PC-9 (cell line): ENCODE results near the gene DMAC2. TPM values are rescaled to one million over a fixed set of nuclear protein-coding genes. Genes with fewer than 3 reads are reported as not detected.
"Not testable (repeated sequence)": the region's sequence is repeated elsewhere in the genome, so short reads cannot be mapped to it uniquely, and the experiment has no call there.

Experiments
- BruUV-seq: library from RNA; stranded (reverse); fragments of 400-500 nt; replicated peaks from 2 replicates; lab custom pipeline; 2021; lab: Mats Ljungman, UMichigan
- CTCF ChIA-PET: fragments of 300-600 bp; sonication (Branson Sonifier 250); formaldehyde crosslinking; loops from one replicate; lab custom pipeline; 2022; ENCODE audit warnings: antibody characterized with exemption; lab: Charles Lee
- POLR2A ChIA-PET: fragments of 300-600 bp; sonication (Branson Sonifier 250); formaldehyde crosslinking; loops from one replicate; lab custom pipeline; 2022; ENCODE audit warnings: antibody characterized with exemption; ENCODE audit not compliant: unreplicated experiment; lab: Charles Lee
- DNase-seq, 2 experiments: peaks; one replicate each; pipeline versions ENCODE4 v3.0.0 to v3.0.0-alpha.2; 2015 to 2022; ENCODE audit warnings: mixed read lengths in 1 of 2
- H2AFZ ChIP-seq: fragments of 200-600 bp; sonication (generic); 2 replicates; pipeline ENCODE4 v1.8.1; 2017; ENCODE audit warnings: antibody characterized with exemption
- H3F3A ChIP-seq: fragments of 200-600 bp; sonication (generic); 2 replicates; pipeline ENCODE4 v1.8.1; 2017; ENCODE audit warnings: antibody characterized with exemption, mild to moderate bottlenecking, low read depth; ENCODE audit not compliant: insufficient read depth
- H3K27ac ChIP-seq: fragments of 200-600 bp; sonication (generic); 2 replicates; pipeline ENCODE4 v1.6.1; 2016; ENCODE audit warnings: mixed run types
- H3K27me3 ChIP-seq: fragments of 200-600 bp; sonication (generic); 2 replicates; pipeline ENCODE4 v1.6.1; 2016; ENCODE audit warnings: low read depth, mixed run types; ENCODE audit not compliant: insufficient read depth
- H3K36me3 ChIP-seq: fragments of 200-600 bp; sonication (generic); 2 replicates; pipeline ENCODE4 v1.6.1; 2016; ENCODE audit warnings: low read depth, mixed run types
- H3K4me1 ChIP-seq: fragments of 200-600 bp; sonication (generic); replicated peaks from 2 replicates; pipeline ENCODE4 v1.6.1; 2016; ENCODE audit warnings: mixed run types; ENCODE audit not compliant: insufficient read depth
- H3K4me2 ChIP-seq: fragments of 200-600 bp; sonication (generic); 2 replicates; pipeline ENCODE4 v1.6.1; 2017; ENCODE audit warnings: mixed run types
- H3K4me3 ChIP-seq: fragments of 200-600 bp; sonication (generic); 2 replicates; pipeline ENCODE4 v1.6.1; 2016; ENCODE audit warnings: mixed run types
- H3K79me2 ChIP-seq: fragments of 200-600 bp; sonication (generic); 2 replicates; pipeline ENCODE4 v1.6.1; 2017; ENCODE audit warnings: low read depth, mixed run types
- H3K9me2 ChIP-seq: fragments of 200-600 bp; sonication (generic); 2 replicates; pipeline ENCODE4 v1.8.1; 2017; ENCODE audit warnings: mild to moderate bottlenecking; ENCODE audit not compliant: insufficient read depth
- H3K9me3 ChIP-seq: fragments of 200-600 bp; sonication (generic); 2 replicates; pipeline ENCODE4 v1.8.1; 2016; ENCODE audit warnings: low read depth; ENCODE audit not compliant: insufficient read depth
- H4K20me1 ChIP-seq: fragments of 200-600 bp; sonication (generic); 2 replicates; pipeline ENCODE4 v1.8.1; 2017; ENCODE audit not compliant: insufficient read depth
- CTCF ChIP-seq: fragments of 200-600 bp; sonication (generic); conservative IDR thresholded peaks from 2 replicates; pipeline ENCODE4 v1.6.1; 2017; ENCODE audit warnings: mixed run types, antibody characterized with exemption, mild to moderate bottlenecking, moderate library complexity
- EZH2 ChIP-seq: fragments of 200-600 bp; sonication (generic); IDR thresholded peaks from 2 replicates; pipeline ENCODE4 v1.8.0; 2017; ENCODE audit warnings: antibody characterized with exemption, low read depth
- intact Hi-C: fragments of 100-400 bp; cut with micrococcal nuclease; formaldehyde crosslinking; loops from one replicate; pipeline ENCODE4 v1.10.0; 2022; ENCODE audit not compliant: unreplicated experiment
- total RNA-seq: library from RNA; stranded (reverse); gene quantifications from 2 replicates; pipeline ENCODE4 v1.2.3, GENCODE V29; 2021

Gene DMAC2
- total RNA-seq, 1 experiment from 2014 or later, result 38.6 TPM

GRCh38 chr19:41384351-41384750 lies 55.4 kb downstream of the DMAC2 start:
- CTCF ChIA-PET, result no interaction called here
- Histone ChIP-seq H3F3A (peaks cover 12% of the 10 kb centered on the region; the same call in 1 of the 2 replicates), H3K27me3 (no peaks in the 10 kb centered on the region), H3K9me3 (no peaks in the 10 kb centered on the region), H3K4me2 (no peak overlapping the region), H3K27ac (no peak overlapping the region), H3K4me1 (no peaks in the 10 kb centered on the region), H2AFZ (no peak overlapping the region), H3K9me2 (no peaks in the 10 kb centered on the region), H3K79me2 (no peaks in the 10 kb centered on the region), H3K4me3 (no peak overlapping the region), H3K36me3 (0 out of 2 replicates have a peak, but pooled peaks cover 1% of the 10 kb centered on the region), H4K20me1 (no peaks in the 10 kb centered on the region)
- DNase-seq, result no peak
- intact Hi-C loops, result no loop called here
- no peak for TF ChIP-seq CTCF
- no peak for TF ChIP-seq EZH2
- POLR2A ChIA-PET, result interaction anchor here (0.6 kb wide), 1 partner anchor 727 kb away, joined by 3 read pairs; no protein-coding TSS in a partner anchor
- BruUV-seq, result no TSS peak

GRCh38 chr19:41381536-41381935 lies 58.2 kb downstream of the DMAC2 start:
- H3K4me1 ChIP-seq, intact Hi-C loops, H2AFZ ChIP-seq, H3K36me3 ChIP-seq, H3K4me2 ChIP-seq, DNase-seq, H4K20me1 ChIP-seq, H3K27me3 ChIP-seq, H3K9me2 ChIP-seq, BruUV-seq, H3K9me3 ChIP-seq, H3F3A ChIP-seq, H3K27ac ChIP-seq, POLR2A ChIA-PET, H3K4me3 ChIP-seq, H3K79me2 ChIP-seq: not testable (repeated sequence)
- CTCF ChIA-PET, result interaction anchor here (0.6 kb wide), 1 partner anchor 15 kb away, joined by 4 read pairs; no protein-coding TSS in a partner anchor

Other genes with a start within 250 kb of the DMAC2 start
- gene CYP2S1, start 246.7 kb downstream of the DMAC2 start, total RNA-seq, result 6.8 and 14.9 TPM in 2 replicates
- gene AXL, start 220.7 kb downstream of the DMAC2 start, total RNA-seq, result 236 and 271 TPM in 2 replicates
- 248 and 266 TPM in 2 replicates for gene HNRNPUL1, start 175.5 kb downstream of the DMAC2 start, total RNA-seq
- 24.1 and 26.4 TPM in 2 replicates for gene CCDC97, start 129.7 kb downstream of the DMAC2 start, total RNA-seq
- gene TGFB1, start 86.0 kb downstream of the DMAC2 start, total RNA-seq, result 67.9 and 74.9 TPM in 2 replicates
- gene B9D2, start 75.8 kb downstream of the DMAC2 start, total RNA-seq, result 8.0 and 10.8 TPM in 2 replicates
- gene TMEM91, start 63.4 kb downstream of the DMAC2 start, total RNA-seq, result 21.9 and 31.0 TPM in 2 replicates
- gene EXOSC5, start 42.6 kb downstream of the DMAC2 start, total RNA-seq, result 37.7 and 43.7 TPM in 2 replicates
- gene BCKDHA, start 42.1 kb downstream of the DMAC2 start, total RNA-seq, result 26.3 and 28.4 TPM in 2 replicates
- 0.20 TPM in 1 of 2 replicates, not detected in the other for gene B3GNT8, start 12.5 kb downstream of the DMAC2 start, total RNA-seq
- gene ERICH4, start 3.2 kb upstream of the DMAC2 start, total RNA-seq, result not detected in 2 replicates
- not detected in 2 replicates for gene CEACAM21, start 136.3 kb upstream of the DMAC2 start, total RNA-seq
- not detected in 2 replicates for gene CEACAM4, start 187.2 kb upstream of the DMAC2 start, total RNA-seq
- gene CEACAM7, start 248.4 kb upstream of the DMAC2 start, total RNA-seq, result not detected in 2 replicates